A549 (cell line): ENCODE results near the gene DEUP1. TPM values are rescaled to one million over a fixed set of nuclear protein-coding genes. Genes with fewer than 3 reads are reported as not detected.
"Not testable (repeated sequence)": the region's sequence is repeated elsewhere in the genome, so short reads cannot be mapped to it uniquely, and the experiment has no call there.

Experiments used
- ATAC-seq, 2 experiments: fragments of 200-7000 bp in 1 of 2; fragments of >200 bp in 1 of 2; cut with Nextera tagmentation in 1 of 2; cut with Tn5 transposase in 1 of 2; 3 replicates each; pipeline versions ENCODE4 v1.8.0 to v1.9.1; 2018 to 2020; ENCODE audit warnings: mild to moderate bottlenecking in 1 of 2, moderate library complexity in 1 of 2
- CTCF ChIA-PET: fragments of 300-600 bp; sonication (Branson Sonifier 250); formaldehyde crosslinking; extraction: SDS; loops from one replicate; lab custom pipeline; 2021; ENCODE audit warnings: antibody characterized with exemption, inconsistent platforms; lab: Yijun Ruan, JAX
- POLR2A ChIA-PET: fragments of 350-600 bp; formaldehyde crosslinking; extraction: SDS; loops from one replicate; lab custom pipeline; 2021; ENCODE audit warnings: antibody characterized with exemption, inconsistent platforms; lab: Yijun Ruan, JAX
- DNase-seq, 2 experiments: peaks; one replicate each; pipeline versions ENCODE4 v3.0.0 to v3.0.0-alpha.2; 2011 to 2016; ENCODE audit warnings: low read depth in 1 of 2, low spot score in 1 of 2
- FAIRE-seq: peaks from 2 replicates; lab custom pipeline; 2011; peaks lifted over from hg19 to GRCh38; lab: Jason Lieb, UNC
- H3K27ac ChIP-seq, 2 experiments: fragments of >200 bp; sonication (Bioruptor Twin); formaldehyde crosslinking; 3 replicates each; pipeline ENCODE4 v1.5.1; 2016 to 2017
- H3K4me1 ChIP-seq: fragments of >200 bp; sonication (Bioruptor Twin); formaldehyde crosslinking; 3 replicates; pipeline ENCODE4 v1.6.1; 2016
- H3K4me2 ChIP-seq: fragments of >200 bp; sonication (Bioruptor Twin); formaldehyde crosslinking; 3 replicates; pipeline ENCODE4 v1.6.1; 2016
- H3K4me3 ChIP-seq: fragments of >200 bp; sonication (Bioruptor Twin); formaldehyde crosslinking; 3 replicates; pipeline ENCODE4 v1.5.1; 2016
- H3K9me3 ChIP-seq: fragments of >200 bp; sonication (Bioruptor Twin); formaldehyde crosslinking; 3 replicates; pipeline ENCODE4 v1.6.1; 2016
- CBX8 ChIP-seq: fragments of 200-600 bp; sonication (generic); IDR thresholded peaks from 2 replicates; pipeline ENCODE4 v1.6.1; 2016
- EHMT2 ChIP-seq: fragments of 200-600 bp; sonication (generic); IDR thresholded peaks from 2 replicates; pipeline ENCODE4 v1.6.1; 2016; ENCODE audit warnings: antibody characterized with exemption, low read depth, mild to moderate bottlenecking, moderate library complexity
- HOXA7 ChIP-seq: fragments of 250-450 bp; sonication (Bioruptor Pico); IDR thresholded peaks from 2 replicates; pipeline ENCODE4 v1.5.0; 2020; ENCODE audit warnings: mild to moderate bottlenecking, moderate library complexity
- HOXB5 ChIP-seq: fragments of 250-450 bp; sonication (Bioruptor Pico); IDR thresholded peaks from 2 replicates; pipeline ENCODE4 v1.5.0; 2020; ENCODE audit warnings: mild to moderate bottlenecking, moderate library complexity
- NR3C1 ChIP-seq: fragments of >200 bp; sonication (Bioruptor Twin); formaldehyde crosslinking; IDR thresholded peaks from 3 replicates; pipeline ENCODE4 v1.6.1; 2017
- POLR2A ChIP-seq: IDR thresholded peaks from 2 replicates; pipeline ENCODE4 v1.6.1; 2012; ENCODE audit warnings: mild to moderate bottlenecking, low read length
- RAD21 ChIP-seq, 2 experiments: fragments of >200 bp in 1 of 2; sonication (Bioruptor Twin) in 1 of 2; formaldehyde crosslinking in 1 of 2; IDR thresholded peaks in 1 of 2; conservative IDR thresholded peaks in 1 of 2; 2 replicates in 1 of 2; 3 replicates in 1 of 2; pipeline ENCODE4 v1.6.1; 2012 to 2018; ENCODE audit warnings: inconsistent platforms in 1 of 2
- RCOR1 ChIP-seq: fragments of 150-350 bp; IDR thresholded peaks from 2 replicates; pipeline ENCODE4 v1.6.1; 2014; ENCODE audit warnings: antibody characterized with exemption, low read length, low read depth
- ZC3H11A ChIP-seq: fragments of 450-650 bp; IDR thresholded peaks from 2 replicates; pipeline ENCODE4 v1.6.1; 2014; ENCODE audit warnings: antibody characterized with exemption, mild to moderate bottlenecking
- ZSCAN20 ChIP-seq: fragments of 250-450 bp; sonication (Bioruptor Pico); IDR thresholded peaks from 2 replicates; pipeline ENCODE4 v1.8.0; 2022; ENCODE audit warnings: mild to moderate bottlenecking, moderate library complexity
- WGBS: methylation state at CpG from one replicate; pipeline ENCODE4 v1.1.6; 2017; ENCODE audit errors: missing lambda C conversion rate; 5-methylcytosine and 5-hydroxymethylcytosine counted together
- polyA plus RNA-seq, 4 experiments: library from polyadenylated mRNA; depleted of rRNA in 3 of 4; stranded (reverse); fragments of >200 nt; fragmentation: RNase III in 1 of 4; extraction: RNeasy Plus Mini Kit Qiagen cat#74134 plus additional on column Dnase treatment in 1 of 4; gene quantifications; 2 replicates in 3 of 4; 3 replicates in 1 of 4; pipeline ENCODE4 v1.2.3, GENCODE V29; 2011 to 2017
- TF ChIP-seq, protein P1 (sequence below): IDR thresholded peaks from 2 replicates; pipeline ENCODE4 v1.6.1; 2012; ENCODE audit warnings: low read depth, borderline replicate concordance
- TF ChIP-seq, protein P2 (sequence below): fragments of >200 bp; sonication (Bioruptor Twin); formaldehyde crosslinking; IDR thresholded peaks from 3 replicates; pipeline ENCODE4 v1.5.1; 2016
- TF ChIP-seq, protein P3 (sequence below): fragments of 200-600 bp; sonication (generic); IDR thresholded peaks from 2 replicates; pipeline ENCODE4 v1.6.1; 2016; ENCODE audit warnings: antibody characterized with exemption, mild to moderate bottlenecking, moderate library complexity
- TF ChIP-seq, protein P4 (sequence below): IDR thresholded peaks from 2 replicates; pipeline ENCODE4 v1.6.1; 2012
- TF ChIP-seq, protein P5 (sequence below): fragments of 250-450 bp; sonication (Bioruptor Pico); IDR thresholded peaks from 2 replicates; pipeline ENCODE4 v1.5.0; 2021; ENCODE audit warnings: mild to moderate bottlenecking, moderate library complexity, borderline replicate concordance

DEUP1 gene
- polyA plus RNA-seq, 2 of the 4 experiments (the other 2 are of a cell fraction) = not detected

DNA sequence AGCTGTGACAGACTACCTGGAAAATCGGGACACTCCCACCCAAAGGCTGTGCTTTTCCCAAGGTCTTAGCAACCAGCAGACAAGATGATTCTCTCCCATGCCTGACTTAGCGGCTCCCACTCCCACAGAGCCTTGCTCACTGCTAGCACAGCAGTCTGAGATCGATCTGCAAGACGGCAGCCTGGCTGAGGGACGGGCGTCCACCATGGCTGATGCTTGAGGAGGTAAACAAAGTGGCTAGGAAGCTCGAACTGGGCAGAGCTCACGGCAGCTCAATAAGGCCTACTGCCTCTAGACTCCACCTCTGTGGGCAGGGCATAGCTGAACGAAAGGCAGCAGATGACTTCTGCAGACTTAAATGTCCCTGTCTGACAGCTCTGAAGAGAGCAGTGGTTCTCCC, 127.7 kb downstream of the DEUP1 start:
- Histone ChIP-seq H3K4me2 (no peak overlapping the region), H3K9me3 (no peaks in the 10 kb centered on the region), H3K4me1 (no peaks in the 10 kb centered on the region), H3K27ac (no peak overlapping the region), H3K4me3 (no peak overlapping the region)
- ChIA-PET CTCF (no interaction called here), POLR2A (no interaction called here)
- ATAC-seq = no peak
- WGBS = no CpG with 5 or more reads among the region's 9 CpGs
- no peak for DNase-seq
- FAIRE-seq = no peak
- TF ChIP-seq RCOR1 = no peak

DNA sequence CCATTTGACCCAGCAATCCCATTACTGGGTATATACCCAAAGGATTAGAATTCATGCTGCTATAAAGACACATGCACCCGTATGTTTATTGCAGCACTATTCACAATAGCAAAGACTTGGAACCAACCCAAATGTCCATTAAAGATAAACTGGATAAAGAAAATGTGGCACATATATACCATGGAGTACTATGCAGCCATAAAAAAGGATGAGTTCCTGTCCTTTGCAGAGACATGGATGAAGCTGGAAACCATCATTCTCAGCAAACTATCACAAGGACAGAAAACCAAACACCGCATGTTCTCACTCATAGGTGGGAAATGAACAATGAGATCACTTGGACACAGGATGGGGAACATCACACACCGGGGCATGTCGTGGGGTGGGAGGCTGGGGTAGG, 133.1 kb downstream of the DEUP1 start:
- DNase-seq, ATAC-seq, H3K4me2 ChIP-seq, H3K4me1 ChIP-seq, H3K9me3 ChIP-seq, CTCF ChIA-PET, H3K4me3 ChIP-seq, POLR2A ChIA-PET, FAIRE-seq, H3K27ac ChIP-seq: not testable (repeated sequence)
- 26% methylated on average over 4 of the region's 4 CpGs for WGBS

DNA sequence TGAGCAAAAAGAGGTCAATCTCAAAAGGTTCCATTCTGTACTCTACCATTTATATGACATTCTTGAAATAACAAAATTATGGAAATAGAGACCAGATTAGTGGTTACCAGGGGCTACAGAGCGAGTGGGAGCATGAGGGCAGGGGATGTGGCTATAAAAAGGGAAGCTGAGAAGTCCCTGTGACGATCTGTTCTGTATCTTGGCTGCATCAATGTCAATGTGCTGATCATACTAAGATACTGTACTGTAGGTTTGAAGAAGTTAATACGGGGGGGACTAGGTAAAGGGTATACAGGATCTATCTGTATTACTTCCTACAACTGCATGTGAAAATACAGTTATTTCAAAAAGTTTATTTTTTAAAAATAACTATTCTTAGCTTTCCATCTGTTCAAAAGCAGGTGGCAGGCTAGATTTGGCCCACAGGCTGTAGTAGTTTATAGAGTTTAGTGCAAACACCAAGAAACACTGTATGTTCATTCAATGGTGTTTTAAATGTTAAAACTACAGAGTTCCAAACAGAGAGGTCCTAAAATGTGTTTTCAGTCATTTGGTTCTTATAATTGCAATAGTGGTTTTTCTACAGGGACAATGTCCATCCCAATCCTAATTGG, 134.5 kb downstream of the DEUP1 start:
- no peak for FAIRE-seq
- no peak for TF ChIP-seq POLR2A
- no peak for TF ChIP-seq ZC3H11A
- TF ChIP-seq, protein P1, sequence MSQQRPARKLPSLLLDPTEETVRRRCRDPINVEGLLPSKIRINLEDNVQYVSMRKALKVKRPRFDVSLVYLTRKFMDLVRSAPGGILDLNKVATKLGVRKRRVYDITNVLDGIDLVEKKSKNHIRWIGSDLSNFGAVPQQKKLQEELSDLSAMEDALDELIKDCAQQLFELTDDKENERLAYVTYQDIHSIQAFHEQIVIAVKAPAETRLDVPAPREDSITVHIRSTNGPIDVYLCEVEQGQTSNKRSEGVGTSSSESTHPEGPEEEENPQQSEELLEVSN = no peak
- TF ChIP-seq EHMT2 = no peak
- no peak for TF ChIP-seq NR3C1
- TF ChIP-seq, protein P2, sequence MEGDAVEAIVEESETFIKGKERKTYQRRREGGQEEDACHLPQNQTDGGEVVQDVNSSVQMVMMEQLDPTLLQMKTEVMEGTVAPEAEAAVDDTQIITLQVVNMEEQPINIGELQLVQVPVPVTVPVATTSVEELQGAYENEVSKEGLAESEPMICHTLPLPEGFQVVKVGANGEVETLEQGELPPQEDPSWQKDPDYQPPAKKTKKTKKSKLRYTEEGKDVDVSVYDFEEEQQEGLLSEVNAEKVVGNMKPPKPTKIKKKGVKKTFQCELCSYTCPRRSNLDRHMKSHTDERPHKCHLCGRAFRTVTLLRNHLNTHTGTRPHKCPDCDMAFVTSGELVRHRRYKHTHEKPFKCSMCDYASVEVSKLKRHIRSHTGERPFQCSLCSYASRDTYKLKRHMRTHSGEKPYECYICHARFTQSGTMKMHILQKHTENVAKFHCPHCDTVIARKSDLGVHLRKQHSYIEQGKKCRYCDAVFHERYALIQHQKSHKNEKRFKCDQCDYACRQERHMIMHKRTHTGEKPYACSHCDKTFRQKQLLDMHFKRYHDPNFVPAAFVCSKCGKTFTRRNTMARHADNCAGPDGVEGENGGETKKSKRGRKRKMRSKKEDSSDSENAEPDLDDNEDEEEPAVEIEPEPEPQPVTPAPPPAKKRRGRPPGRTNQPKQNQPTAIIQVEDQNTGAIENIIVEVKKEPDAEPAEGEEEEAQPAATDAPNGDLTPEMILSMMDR = no peak
- no peak for TF ChIP-seq HOXB5 (CRISPR knock-in tag)
- TF ChIP-seq ZSCAN20 (CRISPR knock-in tag) = no peak
- TF ChIP-seq, protein P3, sequence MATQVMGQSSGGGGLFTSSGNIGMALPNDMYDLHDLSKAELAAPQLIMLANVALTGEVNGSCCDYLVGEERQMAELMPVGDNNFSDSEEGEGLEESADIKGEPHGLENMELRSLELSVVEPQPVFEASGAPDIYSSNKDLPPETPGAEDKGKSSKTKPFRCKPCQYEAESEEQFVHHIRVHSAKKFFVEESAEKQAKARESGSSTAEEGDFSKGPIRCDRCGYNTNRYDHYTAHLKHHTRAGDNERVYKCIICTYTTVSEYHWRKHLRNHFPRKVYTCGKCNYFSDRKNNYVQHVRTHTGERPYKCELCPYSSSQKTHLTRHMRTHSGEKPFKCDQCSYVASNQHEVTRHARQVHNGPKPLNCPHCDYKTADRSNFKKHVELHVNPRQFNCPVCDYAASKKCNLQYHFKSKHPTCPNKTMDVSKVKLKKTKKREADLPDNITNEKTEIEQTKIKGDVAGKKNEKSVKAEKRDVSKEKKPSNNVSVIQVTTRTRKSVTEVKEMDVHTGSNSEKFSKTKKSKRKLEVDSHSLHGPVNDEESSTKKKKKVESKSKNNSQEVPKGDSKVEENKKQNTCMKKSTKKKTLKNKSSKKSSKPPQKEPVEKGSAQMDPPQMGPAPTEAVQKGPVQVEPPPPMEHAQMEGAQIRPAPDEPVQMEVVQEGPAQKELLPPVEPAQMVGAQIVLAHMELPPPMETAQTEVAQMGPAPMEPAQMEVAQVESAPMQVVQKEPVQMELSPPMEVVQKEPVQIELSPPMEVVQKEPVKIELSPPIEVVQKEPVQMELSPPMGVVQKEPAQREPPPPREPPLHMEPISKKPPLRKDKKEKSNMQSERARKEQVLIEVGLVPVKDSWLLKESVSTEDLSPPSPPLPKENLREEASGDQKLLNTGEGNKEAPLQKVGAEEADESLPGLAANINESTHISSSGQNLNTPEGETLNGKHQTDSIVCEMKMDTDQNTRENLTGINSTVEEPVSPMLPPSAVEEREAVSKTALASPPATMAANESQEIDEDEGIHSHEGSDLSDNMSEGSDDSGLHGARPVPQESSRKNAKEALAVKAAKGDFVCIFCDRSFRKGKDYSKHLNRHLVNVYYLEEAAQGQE = no peak
- TF ChIP-seq, protein P4, sequence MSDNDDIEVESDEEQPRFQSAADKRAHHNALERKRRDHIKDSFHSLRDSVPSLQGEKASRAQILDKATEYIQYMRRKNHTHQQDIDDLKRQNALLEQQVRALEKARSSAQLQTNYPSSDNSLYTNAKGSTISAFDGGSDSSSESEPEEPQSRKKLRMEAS = no peak
- TF ChIP-seq CBX8 = no peak
- TF ChIP-seq RAD21 (conservative IDR thresholded peaks at IDR 0.05 in 1 of 2, IDR thresholded peaks at IDR 0.05 in 1 of 2) = no peak
- no peak for TF ChIP-seq HOXA7
- TF ChIP-seq, protein P5, sequence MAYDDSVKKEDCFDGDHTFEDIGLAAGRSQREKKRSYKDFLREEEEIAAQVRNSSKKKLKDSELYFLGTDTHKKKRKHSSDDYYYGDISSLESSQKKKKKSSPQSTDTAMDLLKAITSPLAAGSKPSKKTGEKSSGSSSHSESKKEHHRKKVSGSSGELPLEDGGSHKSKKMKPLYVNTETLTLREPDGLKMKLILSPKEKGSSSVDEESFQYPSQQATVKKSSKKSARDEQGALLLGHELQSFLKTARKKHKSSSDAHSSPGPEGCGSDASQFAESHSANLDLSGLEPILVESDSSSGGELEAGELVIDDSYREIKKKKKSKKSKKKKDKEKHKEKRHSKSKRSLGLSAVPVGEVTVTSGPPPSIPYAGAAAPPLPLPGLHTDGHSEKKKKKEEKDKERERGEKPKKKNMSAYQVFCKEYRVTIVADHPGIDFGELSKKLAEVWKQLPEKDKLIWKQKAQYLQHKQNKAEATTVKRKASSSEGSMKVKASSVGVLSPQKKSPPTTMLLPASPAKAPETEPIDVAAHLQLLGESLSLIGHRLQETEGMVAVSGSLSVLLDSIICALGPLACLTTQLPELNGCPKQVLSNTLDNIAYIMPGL (CRISPR knock-in tag) = no peak
- ChIA-PET POLR2A (no interaction called here), CTCF (no interaction called here)
- Histone ChIP-seq H3K4me1 (no peaks in the 10 kb centered on the region), H3K4me3 (no peak overlapping the region), H3K27ac (no peak overlapping the region), H3K9me3 (no peaks in the 10 kb centered on the region), H3K4me2 (no peak overlapping the region)
- no peak for DNase-seq
- WGBS = 19% methylated on average over 3 of the region's 3 CpGs
- no peak for ATAC-seq
